GM06990 (cell line): ENCODE measurements around the gene HK2.

Source experiments
- DNase-seq: peaks from one replicate; pipeline ENCODE4 v3.0.0-alpha.2; 2011; ENCODE audit not compliant: insufficient read length; ENCODE audit errors: extremely low read depth
- H3K27me3 ChIP-seq: replicated peaks from 2 replicates; pipeline ENCODE4 v1.6.0; 2011; ENCODE audit warnings: low read length; ENCODE audit not compliant: control insufficient read depth, insufficient read depth
- H3K36me3 ChIP-seq: 2 replicates; pipeline ENCODE4 v1.5.1; 2011; ENCODE audit warnings: low read length; ENCODE audit not compliant: control insufficient read depth, insufficient read depth
- H3K4me3 ChIP-seq: replicated peaks from 2 replicates; pipeline ENCODE4 v1.5.1; 2011; ENCODE audit warnings: low read depth, mild to moderate bottlenecking, control low read depth, low read length
- TF ChIP-seq, protein P1 (sequence below): IDR thresholded peaks from 2 replicates; pipeline ENCODE4 v1.5.1; 2011; ENCODE audit warnings: low read length, control low read depth, mild to moderate bottlenecking, inconsistent platforms; ENCODE audit not compliant: insufficient read depth, poor library complexity, severe bottlenecking

HK2 gene

DNA sequence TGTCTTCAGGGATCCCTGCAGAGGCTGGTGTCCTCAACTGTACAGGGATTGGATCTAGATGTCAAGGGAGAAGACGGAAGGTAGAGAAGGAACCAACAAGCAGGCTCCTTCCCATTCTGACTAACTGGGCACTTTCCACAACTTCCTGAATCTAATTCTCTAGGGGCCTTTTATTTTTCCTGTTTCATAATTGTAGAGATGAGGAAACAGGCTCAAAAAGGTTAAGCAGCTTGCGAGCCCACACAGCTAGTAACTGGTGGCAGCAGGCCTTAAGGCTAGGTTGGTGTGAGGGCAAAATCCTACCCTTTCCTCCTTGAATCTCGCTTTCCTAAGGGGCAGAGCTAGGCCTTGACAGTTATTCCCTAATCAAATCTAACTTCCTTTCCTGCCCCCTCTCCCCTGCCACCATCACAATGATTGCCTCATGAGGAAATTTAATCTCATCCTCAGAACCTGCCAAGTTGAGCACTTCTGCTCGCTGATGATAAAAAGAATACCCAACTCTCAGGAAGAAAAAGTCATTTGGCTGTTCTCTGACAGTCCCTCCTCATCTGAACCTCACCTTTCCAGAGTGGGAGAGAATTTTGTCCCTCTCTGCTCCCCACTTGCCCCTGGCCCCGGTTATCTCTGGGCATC, 88.8 kb downstream of the HK2 start:
- TF ChIP-seq, protein P1, sequence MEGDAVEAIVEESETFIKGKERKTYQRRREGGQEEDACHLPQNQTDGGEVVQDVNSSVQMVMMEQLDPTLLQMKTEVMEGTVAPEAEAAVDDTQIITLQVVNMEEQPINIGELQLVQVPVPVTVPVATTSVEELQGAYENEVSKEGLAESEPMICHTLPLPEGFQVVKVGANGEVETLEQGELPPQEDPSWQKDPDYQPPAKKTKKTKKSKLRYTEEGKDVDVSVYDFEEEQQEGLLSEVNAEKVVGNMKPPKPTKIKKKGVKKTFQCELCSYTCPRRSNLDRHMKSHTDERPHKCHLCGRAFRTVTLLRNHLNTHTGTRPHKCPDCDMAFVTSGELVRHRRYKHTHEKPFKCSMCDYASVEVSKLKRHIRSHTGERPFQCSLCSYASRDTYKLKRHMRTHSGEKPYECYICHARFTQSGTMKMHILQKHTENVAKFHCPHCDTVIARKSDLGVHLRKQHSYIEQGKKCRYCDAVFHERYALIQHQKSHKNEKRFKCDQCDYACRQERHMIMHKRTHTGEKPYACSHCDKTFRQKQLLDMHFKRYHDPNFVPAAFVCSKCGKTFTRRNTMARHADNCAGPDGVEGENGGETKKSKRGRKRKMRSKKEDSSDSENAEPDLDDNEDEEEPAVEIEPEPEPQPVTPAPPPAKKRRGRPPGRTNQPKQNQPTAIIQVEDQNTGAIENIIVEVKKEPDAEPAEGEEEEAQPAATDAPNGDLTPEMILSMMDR = no peak
- no peak overlapping the region for H3K4me3 ChIP-seq
- no peak for DNase-seq
- H3K36me3 ChIP-seq = no peaks in the 10 kb centered on the region
- no peaks in the 10 kb centered on the region; the same call in 1 of the 2 replicates for H3K27me3 ChIP-seq

DNA sequence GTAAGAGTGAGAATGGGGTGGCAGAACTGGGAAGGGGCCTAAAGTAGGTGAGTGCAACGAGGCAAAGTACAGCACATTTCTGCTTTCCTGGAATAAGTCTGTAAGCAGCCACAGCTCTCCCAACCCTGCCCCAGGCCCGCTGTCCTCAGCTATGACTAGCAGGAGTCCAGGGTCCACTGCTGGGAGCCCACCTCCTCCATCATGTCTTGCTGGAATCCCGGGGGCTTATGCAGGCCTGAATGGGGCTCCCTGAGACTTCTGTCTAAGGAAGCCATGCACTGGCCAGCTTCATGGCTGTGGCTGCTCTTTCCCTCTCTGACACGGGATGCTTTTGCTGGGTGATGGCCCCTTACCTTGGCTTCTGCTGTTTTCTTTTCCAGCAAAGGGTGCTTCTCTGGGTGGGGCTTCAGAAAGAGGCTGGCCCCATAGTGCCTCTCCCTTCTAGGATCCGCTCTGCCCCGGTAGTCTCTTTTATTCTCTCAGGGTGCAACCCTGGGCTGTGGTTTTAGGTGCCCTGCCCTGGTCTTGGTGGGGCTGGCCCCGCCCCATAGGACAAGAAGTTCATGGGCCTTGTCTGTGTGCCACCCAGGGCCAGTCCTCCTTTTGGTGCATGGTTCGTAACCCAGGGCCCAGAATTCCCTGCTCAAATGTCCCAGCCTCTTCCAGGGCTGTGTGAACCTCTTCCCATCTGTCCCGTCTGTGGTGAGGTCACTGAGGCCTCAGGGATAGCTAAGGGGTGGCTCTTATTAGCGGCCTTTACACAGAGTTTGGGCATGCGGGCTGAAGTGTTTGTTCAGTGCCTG, 90.7 kb downstream of the HK2 start:
- no peaks in the 10 kb centered on the region for H3K36me3 ChIP-seq
- TF ChIP-seq, protein P1 = no peak
- no peak overlapping the region for H3K4me3 ChIP-seq
- no peak for DNase-seq
- no peaks in the 10 kb centered on the region for H3K27me3 ChIP-seq

DNA sequence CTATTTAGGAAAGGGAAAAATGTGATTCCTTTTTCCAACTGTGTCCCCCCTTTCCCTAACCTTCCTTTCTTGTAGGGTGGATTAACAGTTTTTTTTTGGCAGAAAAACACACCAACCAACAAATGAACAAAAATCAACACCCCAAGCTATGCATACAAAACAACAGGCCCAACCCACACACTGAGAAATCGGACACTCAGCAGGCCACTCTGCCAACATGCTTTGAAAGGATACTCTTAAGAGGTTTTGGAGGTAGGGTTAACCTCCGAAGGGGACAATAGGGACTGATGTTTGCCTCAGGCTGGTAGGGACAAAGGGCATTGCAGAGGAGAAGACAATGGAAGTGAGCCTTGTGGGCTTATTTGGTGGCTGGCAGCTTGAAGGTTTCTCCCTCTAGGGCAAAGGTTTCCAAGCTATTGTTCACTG, 91.4 kb downstream of the HK2 start:
- Histone ChIP-seq H3K27me3 (no peaks in the 10 kb centered on the region), H3K4me3 (no peak overlapping the region), H3K36me3 (no peaks in the 10 kb centered on the region)
- DNase-seq = no peak
- TF ChIP-seq, protein P1 = no peak

DNA sequence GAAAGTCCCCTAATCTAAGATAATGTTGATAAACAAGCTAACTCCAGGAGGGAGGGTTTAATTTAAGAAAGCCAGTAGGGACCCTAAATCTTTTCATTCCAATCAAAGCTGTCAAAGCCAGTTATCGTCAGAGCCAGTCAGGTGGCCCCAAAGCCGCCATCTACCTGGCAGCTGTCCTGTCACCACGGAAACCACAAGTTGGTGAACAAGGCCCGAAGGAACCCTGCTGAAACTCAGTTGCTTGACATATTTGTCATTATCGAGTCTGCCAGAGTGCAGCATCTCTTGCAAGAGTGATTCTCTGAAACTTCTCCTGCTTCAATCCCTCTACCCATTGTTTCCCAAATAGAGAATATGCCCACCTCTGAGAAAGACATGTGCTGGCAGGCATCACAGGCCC, 93.7 kb downstream of the HK2 start:
- Histone ChIP-seq H3K36me3 (no peaks in the 10 kb centered on the region), H3K27me3 (no peaks in the 10 kb centered on the region), H3K4me3 (no peak overlapping the region)
- DNase-seq = no peak
- TF ChIP-seq, protein P1 = no peak

DNA sequence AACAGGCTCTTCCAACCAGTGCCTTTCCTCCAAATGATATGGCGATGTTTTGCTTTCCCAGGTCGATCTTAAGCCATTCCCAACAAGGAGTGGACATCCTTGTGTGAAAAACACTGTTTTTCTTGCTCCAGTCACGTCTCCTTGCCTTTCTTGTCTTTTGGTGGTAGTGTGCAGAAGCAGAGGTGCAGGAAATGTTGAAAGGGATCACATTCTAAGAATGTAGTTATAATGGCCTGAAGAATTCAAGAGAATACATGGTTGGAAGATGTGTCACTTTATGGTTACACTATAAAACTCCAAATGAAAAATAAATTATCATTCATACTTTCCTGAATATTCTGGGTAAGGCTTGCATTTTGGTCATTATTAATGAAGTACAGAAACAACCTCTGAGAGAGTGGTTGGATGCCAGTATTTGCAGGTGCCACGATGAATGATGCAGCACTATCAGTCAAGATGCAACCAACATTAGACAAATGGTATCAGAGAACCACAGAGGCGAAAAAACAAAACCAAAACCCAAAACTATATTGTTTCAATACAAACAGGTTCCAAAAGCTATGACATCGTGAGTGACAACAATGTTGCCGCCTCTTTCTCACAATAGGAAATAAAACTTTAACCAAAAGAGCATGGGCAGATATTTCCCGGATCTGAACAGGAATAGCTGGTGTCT, 97.0 kb downstream of the HK2 start:
- no peaks in the 10 kb centered on the region; the same call in 1 of the 2 replicates for H3K27me3 ChIP-seq

More for the DNA sequence above, 97.0 kb downstream of the HK2 start:
- TF ChIP-seq, protein P1 = no peak
- DNase-seq = no peak
- Histone ChIP-seq H3K36me3 (no peaks in the 10 kb centered on the region), H3K4me3 (no peak overlapping the region)
